ENCODE results near the gene AHRR. TPM values are rescaled to one million over a fixed set of nuclear protein-coding genes. Genes with fewer than 3 reads are reported as not detected.

The AHRR gene
- total and polyA plus RNA-seq, 10 of the 15 experiments (the other 5 are each of a cell fraction or from before 2014, with no cell fraction given): 0.90 to 35.2 (median 19.2) TPM

DNA sequence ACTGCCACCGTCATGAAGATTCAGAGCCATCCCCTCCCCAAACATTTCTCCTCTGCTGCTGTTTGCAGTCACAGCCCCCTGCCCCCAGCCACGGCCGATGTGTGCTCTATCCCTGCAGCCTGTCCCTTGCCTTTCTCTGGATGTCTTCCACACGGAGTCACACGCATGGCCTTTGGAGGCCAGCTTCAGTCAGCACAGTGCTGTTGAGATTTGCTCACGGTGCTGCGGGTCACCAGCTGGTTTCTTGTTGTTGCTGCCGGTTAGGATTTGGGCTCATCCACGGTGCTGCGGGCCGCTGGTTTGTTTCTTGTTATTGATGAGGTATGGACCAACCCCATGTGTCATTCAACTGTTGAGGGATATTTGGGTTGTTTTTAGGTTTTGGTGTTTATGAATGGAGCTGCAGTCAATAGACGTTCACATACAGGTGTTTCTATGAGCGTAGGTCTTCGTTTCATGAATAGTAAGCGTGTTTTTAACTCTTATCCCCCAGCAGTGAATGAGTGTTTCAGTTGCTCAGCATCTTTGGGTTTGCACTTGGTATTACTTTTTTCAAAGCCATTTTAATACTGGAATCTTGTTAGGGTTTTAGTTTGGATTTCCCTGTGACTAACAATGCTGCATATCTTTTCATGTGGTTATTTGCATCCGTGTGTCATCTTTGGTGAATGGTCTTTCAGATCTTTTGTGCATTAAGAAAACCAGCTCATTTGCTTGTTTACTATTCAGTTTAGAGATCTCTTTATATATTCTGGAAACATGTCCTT, 57.6 kb downstream of the AHRR start:
- intact Hi-C loops (cut with micrococcal nuclease; ENCODE audit: unreplicated experiment) (no loop called here), in situ Hi-C loops (cut with MboI) (no loop called here)
- 60% methylated on average over 16 of the region's 16 CpGs for WGBS (ENCODE audit: insufficient coverage, insufficient replicate concordance, low lambda C conversion rate, missing lambda C conversion rate)
- no peak for TF ChIP-seq IKZF1 (conservative IDR thresholded peaks at IDR 0.05)
- TF ChIP-seq BCL11A (IDR thresholded peaks at IDR 0.05; ENCODE audit: low read depth, low read length): 0 out of 2 replicates have a peak, but pooled peaks have one; percentile 23
- TF ChIP-seq JUNB (IDR thresholded peaks at IDR 0.05): peak; percentile 22; the same call in 1 of the 2 replicates
- TF ChIP-seq POLR2AphosphoS5 (IDR thresholded peaks at IDR 0.05; ENCODE audit: low read length): peak; percentile 15; the same call in 1 of the 2 replicates
- CTCF ChIA-PET: interaction anchor here (0.8 kb wide), 1 partner anchor 191 kb away, joined by 3 read pairs; no protein-coding TSS in a partner anchor
- Histone ChIP-seq H4K20me1 (ENCODE audit: control insufficient read depth, insufficient read depth) (no peaks in the 10 kb centered on the region), H3K4me2 (ENCODE audit: control insufficient read depth, insufficient read depth) (peak overlapping the region; percentile 35; the same call in 1 of the 2 replicates), H3K27me3 (replicated peaks in 1 of 2; ENCODE audit: control insufficient read depth in 2 of 2, insufficient read depth in 2 of 2, low read length in 1 of 2) (no peaks in the 10 kb centered on the region), H3K27ac (ENCODE audit: control insufficient read depth, insufficient read depth) (peak overlapping the region; percentile 72), H3K79me2 (ENCODE audit: control insufficient read depth, insufficient read depth, low read length) (peaks cover 32% of the 10 kb centered on the region), H3K4me1 (ENCODE audit: control insufficient read depth, insufficient read depth, low read length) (peaks cover 38% of the 10 kb centered on the region), H3K36me3 (ENCODE audit: control insufficient read depth in 2 of 2, insufficient read depth in 2 of 2, low read length in 1 of 2) (peaks cover 16 to 32% of the 10 kb centered on the region in 2 experiments), H2AFZ (ENCODE audit: control insufficient read depth, low read depth, low read length) (no peak overlapping the region), H3K4me3 (no peak overlapping the region), H3K9me3 (replicated peaks; ENCODE audit: control insufficient read depth, insufficient read depth, low read length) (peaks cover 22% of the 10 kb centered on the region), H3K9ac (ENCODE audit: control insufficient read depth, insufficient read depth, low read length) (no peak overlapping the region)
- BruUV-seq (replicated peaks): no TSS peak
- DNase-seq (ENCODE audit: low read depth, low spot score): peak; percentile 44
- SMC1A ChIA-PET (ENCODE audit: uncharacterized antibody, unreplicated experiment): interaction anchor here (0.8 to 2.5 kb wide), 8 partner anchors 10 to 68 kb away, joined by 3 to 8 read pairs (median 5); no protein-coding TSS in a partner anchor
- ATAC-seq: peak; percentile 19
- POLR2A ChIA-PET: interaction anchor here (1.0 to 2.0 kb wide), 3 partner anchors 10 to 62 kb away, joined by 3 to 12 read pairs (median 3); no protein-coding TSS in a partner anchor
- FAIRE-seq: no peak
- RAD21 ChIA-PET (ENCODE audit: unreplicated experiment): interaction anchor here (1.1 to 1.4 kb wide), 2 partner anchors 46 to 62 kb away, joined by 3 to 5 read pairs; no protein-coding TSS in a partner anchor

DNA sequence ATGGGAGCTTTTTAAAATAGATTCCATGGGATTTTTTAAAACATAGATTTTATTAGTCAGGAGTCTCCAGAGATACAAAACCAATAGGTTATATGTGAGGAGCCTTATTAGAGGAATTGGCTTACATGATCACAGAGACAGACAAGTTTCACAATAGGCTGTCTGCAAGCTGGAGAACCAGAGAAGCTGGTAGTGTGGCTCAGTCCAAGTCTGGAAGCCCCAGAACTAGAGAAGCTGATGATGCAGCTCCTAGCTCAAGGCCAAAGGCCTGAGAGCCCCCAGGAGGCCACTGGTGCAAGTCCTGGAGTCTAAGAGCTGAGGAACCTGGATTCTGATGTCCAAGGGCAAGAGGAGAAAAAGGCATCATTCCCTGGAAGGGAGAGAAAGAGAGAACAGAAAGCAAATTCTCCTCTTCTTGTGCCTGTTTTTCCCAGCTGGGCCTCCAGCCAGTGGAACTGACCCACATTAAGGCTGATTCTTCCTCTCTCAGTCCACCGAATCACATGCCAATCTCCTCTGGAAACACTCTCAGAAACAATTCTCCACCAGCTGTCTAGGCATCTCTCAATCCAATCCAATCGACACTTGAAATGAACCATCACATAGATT, 59.3 kb downstream of the AHRR start:
- peaks cover 20% of the 10 kb centered on the region for H3K79me2 ChIP-seq (ENCODE audit: control insufficient read depth, insufficient read depth, low read length)
- ATAC-seq: no peak
- intact Hi-C loops (cut with micrococcal nuclease; ENCODE audit: unreplicated experiment) (no loop called here), in situ Hi-C loops (cut with MboI) (no loop called here)
- peaks cover 24% of the 10 kb centered on the region in 2 experiments for H3K36me3 ChIP-seq (ENCODE audit: control insufficient read depth in 2 of 2, insufficient read depth in 2 of 2, low read length in 1 of 2)
- WGBS (ENCODE audit: insufficient coverage, insufficient replicate concordance, low lambda C conversion rate, missing lambda C conversion rate): 80% methylated on average over 2 of the region's 2 CpGs
- TF ChIP-seq MYC (IDR thresholded peaks at IDR 0.05; ENCODE audit: insufficient read depth, insufficient read length, insufficient replicate concordance, low read length, severe bottlenecking) (no peak), SMAD5 (IDR thresholded peaks at IDR 0.05; ENCODE audit: low read depth) (no peak)
- TSS peak; percentile 9 for BruUV-seq (replicated peaks)
- H3K4me1 ChIP-seq (ENCODE audit: control insufficient read depth, insufficient read depth, low read length): peaks cover 28% of the 10 kb centered on the region
- no peaks in the 10 kb centered on the region for H4K20me1 ChIP-seq (ENCODE audit: control insufficient read depth, insufficient read depth)
- H3K9me3 ChIP-seq (replicated peaks; ENCODE audit: control insufficient read depth, insufficient read depth, low read length): peaks cover 32% of the 10 kb centered on the region
- ChIA-PET SMC1A (ENCODE audit: uncharacterized antibody, unreplicated experiment) (interaction anchor here (0.7 to 2.5 kb wide), 6 partner anchors 12 to 45 kb away, joined by 3 to 8 read pairs (median 4); no protein-coding TSS in a partner anchor), CTCF (interaction anchor here (1.4 kb wide), 1 partner anchor 44 kb away, joined by 3 read pairs; no protein-coding TSS in a partner anchor), RAD21 (ENCODE audit: unreplicated experiment) (interaction anchor here (1.1 to 1.8 kb wide), 2 partner anchors 12 kb away, joined by 3 to 6 read pairs; no protein-coding TSS in a partner anchor), POLR2A (interaction anchor here (1.2 to 1.4 kb wide), 2 partner anchors 12 to 64 kb away, joined by 3 to 4 read pairs; no protein-coding TSS in a partner anchor)
- no peaks in the 10 kb centered on the region for H3K27me3 ChIP-seq (replicated peaks in 1 of 2; ENCODE audit: control insufficient read depth in 2 of 2, insufficient read depth in 2 of 2, low read length in 1 of 2)
- H3K4me3 ChIP-seq: no peak overlapping the region
- no peak overlapping the region for H3K9ac ChIP-seq (ENCODE audit: control insufficient read depth, insufficient read depth, low read length)
- H3K27ac ChIP-seq (ENCODE audit: control insufficient read depth, insufficient read depth): 0 out of 2 replicates have a peak overlapping the region, but pooled peaks have one; percentile 1
- H3K4me2 ChIP-seq (ENCODE audit: control insufficient read depth, insufficient read depth): no peak overlapping the region
- no peak overlapping the region for H2AFZ ChIP-seq (ENCODE audit: control insufficient read depth, low read depth, low read length)
- FAIRE-seq: no peak
- no peak for DNase-seq (ENCODE audit: low read depth, low spot score)

All from GM12878 (cell line).